Subcutaneous adipose tissue (tissue), 4 donors: ENCODE measurements around the gene CHST1. TPM values are rescaled to one million over a fixed set of nuclear protein-coding genes. Genes with fewer than 3 reads are reported as not detected.

Source experiments
- total RNA-seq, 4 donors: library from RNA; depleted of rRNA; stranded (reverse); fragments of >200 nt; gene quantifications; one replicate each; pipeline ENCODE4 v1.1.0, GENCODE V29; 2016
- TF ChIP-seq, protein P1 (sequence below): fragments of 450-650 bp; IDR thresholded peaks from one replicate; pipeline ENCODE4 v1.5.1; 2016; ENCODE audit warnings: low read depth, mild to moderate bottlenecking, control low read depth, antibody characterized with exemption, moderate library complexity

The CHST1 gene
- total RNA-seq, 4 donors from 2014 or later = 0.98 to 2.2 (median 1.2) TPM

DNA sequence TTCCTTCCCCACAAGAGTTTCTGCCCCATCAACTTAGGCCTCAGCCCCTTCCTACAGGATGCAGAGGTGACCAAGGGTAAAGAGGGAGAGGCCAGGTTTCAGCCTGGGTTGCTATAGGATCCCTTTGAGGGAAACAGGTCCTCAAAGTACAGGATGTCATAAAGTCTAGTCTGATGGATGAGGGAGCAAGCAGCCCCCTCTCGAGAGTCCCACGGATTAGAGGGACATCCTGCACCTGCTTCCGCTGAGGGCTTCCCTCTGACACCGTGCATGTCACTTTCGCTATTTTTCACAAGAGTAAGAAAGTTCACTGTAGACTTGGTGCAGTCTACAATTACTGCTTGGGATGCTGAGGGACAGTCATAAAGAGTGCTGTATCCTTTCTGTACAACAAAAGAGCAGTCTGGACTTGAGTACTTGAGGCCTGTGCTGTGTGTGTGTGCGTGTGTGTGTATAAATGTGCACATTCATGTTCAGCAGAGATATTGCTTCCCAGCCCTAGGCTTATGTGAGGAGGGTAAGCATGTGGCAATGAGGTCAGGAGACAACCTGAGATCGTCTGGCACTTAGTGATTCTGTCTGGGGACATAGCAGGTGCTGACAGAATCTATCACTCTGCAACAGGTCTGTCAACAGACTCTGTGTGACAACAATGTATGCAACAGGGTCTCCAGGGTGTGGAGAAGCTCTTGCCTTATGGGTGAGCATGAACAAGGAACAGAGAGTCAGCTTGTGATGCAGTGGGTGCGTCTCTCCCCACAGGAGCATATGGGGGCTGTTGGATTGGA is 18.0 kb upstream of the CHST1 start:
- TF ChIP-seq, protein P1, sequence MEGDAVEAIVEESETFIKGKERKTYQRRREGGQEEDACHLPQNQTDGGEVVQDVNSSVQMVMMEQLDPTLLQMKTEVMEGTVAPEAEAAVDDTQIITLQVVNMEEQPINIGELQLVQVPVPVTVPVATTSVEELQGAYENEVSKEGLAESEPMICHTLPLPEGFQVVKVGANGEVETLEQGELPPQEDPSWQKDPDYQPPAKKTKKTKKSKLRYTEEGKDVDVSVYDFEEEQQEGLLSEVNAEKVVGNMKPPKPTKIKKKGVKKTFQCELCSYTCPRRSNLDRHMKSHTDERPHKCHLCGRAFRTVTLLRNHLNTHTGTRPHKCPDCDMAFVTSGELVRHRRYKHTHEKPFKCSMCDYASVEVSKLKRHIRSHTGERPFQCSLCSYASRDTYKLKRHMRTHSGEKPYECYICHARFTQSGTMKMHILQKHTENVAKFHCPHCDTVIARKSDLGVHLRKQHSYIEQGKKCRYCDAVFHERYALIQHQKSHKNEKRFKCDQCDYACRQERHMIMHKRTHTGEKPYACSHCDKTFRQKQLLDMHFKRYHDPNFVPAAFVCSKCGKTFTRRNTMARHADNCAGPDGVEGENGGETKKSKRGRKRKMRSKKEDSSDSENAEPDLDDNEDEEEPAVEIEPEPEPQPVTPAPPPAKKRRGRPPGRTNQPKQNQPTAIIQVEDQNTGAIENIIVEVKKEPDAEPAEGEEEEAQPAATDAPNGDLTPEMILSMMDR = no peak

DNA sequence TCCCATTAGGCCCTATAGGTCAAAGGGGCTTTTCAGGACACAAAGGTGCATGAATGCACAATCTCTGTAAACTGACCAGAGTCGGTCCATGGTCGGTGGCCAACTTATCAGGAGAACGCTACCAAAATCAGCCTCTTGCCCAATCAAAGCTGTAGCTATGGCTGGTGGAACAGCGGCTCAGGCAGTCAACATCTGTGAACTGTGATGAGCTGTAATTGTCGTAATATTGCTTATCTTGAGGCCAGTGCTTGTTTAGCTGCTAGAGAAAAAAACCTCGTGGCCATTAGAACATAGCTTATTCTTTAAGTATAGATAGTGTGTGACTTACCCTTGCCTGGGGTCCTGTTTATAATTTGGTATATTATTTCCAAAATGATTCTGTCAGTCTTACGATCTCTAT is 14.4 kb upstream of the CHST1 start:
- TF ChIP-seq, protein P1 = no peak

DNA sequence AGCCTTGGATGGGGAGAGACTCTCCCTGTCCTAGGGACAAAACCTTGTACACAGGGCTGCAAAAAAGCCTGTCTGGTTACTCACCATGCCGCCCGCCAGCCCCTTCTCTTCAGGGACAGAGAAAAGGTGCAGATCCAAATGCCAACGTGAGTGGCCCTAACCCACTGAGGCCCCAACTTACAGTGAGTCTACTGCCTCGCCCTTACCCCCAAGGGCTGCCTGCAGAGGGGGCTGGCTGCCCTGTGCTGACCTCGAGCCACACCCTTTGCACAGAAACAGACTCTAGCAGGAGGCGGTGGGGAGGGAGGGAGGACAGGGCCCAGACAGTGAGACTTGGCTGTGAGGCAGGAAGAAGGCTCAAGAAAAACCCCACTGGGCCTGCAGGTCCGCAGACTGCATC is 13.6 kb upstream of the CHST1 start:
- TF ChIP-seq, protein P1 = no peak

DNA sequence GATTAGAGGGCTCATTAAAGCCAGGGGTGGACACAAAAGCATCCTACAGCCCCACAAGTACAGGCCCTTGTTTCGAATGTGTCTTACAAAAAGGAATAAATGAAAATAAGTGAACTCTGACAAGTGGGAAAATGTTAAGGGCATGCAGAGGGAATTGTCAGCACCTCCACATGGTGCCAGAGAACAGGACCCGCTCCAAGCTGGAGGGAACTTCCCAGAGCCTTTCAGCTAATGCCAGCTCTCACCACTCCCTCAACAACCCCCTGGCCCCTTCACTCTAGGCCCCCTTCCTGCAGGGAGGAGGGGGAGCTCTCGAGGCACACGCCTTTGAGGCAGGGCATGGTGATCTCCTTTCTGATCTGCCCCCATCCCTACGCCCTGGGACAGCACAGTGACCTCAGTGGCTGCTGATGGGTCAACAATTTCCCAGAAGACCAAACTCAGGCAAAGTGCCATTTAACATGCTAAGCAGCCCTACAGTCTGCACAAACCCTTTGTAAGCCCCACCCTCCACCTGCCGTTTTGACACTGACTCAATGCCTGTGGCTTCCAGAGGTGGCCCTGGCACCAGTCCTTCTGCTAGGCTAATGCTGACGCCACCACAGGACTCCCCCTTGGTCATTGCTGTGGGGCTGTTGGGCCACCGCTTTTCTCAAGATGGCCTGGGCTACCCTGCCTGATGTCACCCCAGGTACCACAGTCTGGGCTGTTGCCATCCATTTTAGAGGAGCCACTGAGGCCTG is 12.5 kb upstream of the CHST1 start:
- TF ChIP-seq, protein P1 = no peak

DNA sequence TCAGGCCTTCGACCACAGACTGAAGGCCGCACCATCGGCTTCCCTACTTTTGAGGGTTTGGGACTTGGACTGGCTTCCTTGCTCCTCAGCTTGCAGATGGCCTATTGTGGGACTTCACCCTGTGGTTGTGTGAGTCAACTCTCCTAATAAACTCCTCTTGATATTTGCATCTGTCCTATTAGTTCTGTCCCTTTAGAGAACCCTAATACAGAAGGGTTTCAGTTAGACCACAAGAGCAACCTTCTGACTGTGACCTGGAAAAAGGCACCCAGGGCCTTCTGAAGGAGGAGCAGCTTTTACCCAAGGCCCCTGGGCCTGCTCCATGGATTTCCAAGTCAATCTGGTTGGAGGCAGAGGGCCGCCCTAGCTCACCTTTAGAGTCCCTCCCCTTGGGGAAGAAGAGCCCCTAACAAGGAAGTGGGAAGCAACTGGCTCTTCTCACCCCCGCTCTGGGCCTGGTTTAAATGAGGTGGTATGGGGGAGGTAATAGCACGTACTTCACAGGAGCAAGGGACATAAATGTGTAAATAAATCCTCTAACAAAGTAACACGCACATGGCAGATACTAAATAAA is 11.2 kb upstream of the CHST1 start:
- TF ChIP-seq, protein P1 = no peak

DNA sequence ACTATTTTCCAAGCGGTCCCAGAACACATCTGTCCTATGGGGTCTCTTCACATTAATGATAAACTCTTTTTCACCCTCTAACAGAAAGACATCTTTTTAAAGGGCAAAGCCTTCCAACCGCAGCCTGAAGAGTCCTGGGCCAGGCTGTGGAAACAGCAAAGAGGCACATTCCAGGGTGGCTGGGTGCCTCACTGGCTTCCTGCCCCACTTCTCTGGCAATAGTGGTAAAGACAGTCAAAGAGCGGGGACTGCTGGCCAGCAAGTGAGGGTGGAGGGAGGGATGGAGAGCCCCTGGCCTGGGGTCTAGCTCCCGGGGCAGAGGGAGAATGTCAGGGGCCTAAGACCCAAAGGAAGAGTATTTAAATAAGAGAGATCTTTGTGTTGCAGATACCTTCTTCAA is 10.2 kb upstream of the CHST1 start:
- TF ChIP-seq, protein P1 = no peak
